ENCODE data around the gene JMJD8. TPM values are rescaled to one million over a fixed set of nuclear protein-coding genes. Genes with fewer than 3 reads are reported as not detected.

The JMJD8 gene
- total and polyA plus RNA-seq, 9 of the 15 experiments (the other 6 are each of a cell fraction or from before 2014, with no cell fraction given), result 1.2 to 50.6 (median 29.3) TPM

- FAIRE-seq (peak; percentile 96), ATAC-seq (peak; percentile 57), DNase-seq (ENCODE audit: extremely low read depth in 1 of 4, low spot score in 3 of 4) (peak; percentile 62 to 91 (median 74))
- H3K27ac ChIP-seq (ENCODE audit: extremely low read depth, low read depth, low read length), result peak overlapping the region; percentile 97
- H4K20me1 ChIP-seq (replicated peaks; ENCODE audit: control insufficient read depth, insufficient read depth, low read length), result no peaks in the 10 kb centered on the region; the same call in 1 of the 2 replicates
- ChIA-PET POLR2A (interaction anchor here (0.5 to 2.3 kb wide), 14 partner anchors 8 to 1089 kb away, joined by 3 to 16 read pairs (median 3); no protein-coding TSS in a partner anchor), CTCF (ENCODE audit: low intra/inter-chr PET ratio) (no interaction called here)
- H3K36me3 ChIP-seq (ENCODE audit: control insufficient read depth, insufficient read depth, low read length), result peaks cover 31% of the 10 kb centered on the region; the same call in 2 of the 3 replicates
- H3K9ac ChIP-seq (ENCODE audit: insufficient read depth in 1 of 2, low read depth in 2 of 2, low read length in 2 of 2), result peak overlapping the region; percentile 96 to 99
- H3K4me3 ChIP-seq, result peak overlapping the region; percentile 100
- 0% methylated on average over 18 of the region's 38 CpGs for WGBS (ENCODE audit: insufficient coverage, low coverage, missing lambda C conversion rate)
- peaks cover 3% of the 10 kb centered on the region for H3K9me1 ChIP-seq (ENCODE audit: control insufficient read depth, insufficient read depth, low read length)
- H3K9me3 ChIP-seq (replicated peaks; ENCODE audit: control insufficient read depth, insufficient read depth, low read depth, low read length), result no peaks in the 10 kb centered on the region
- in situ Hi-C loops (cut with MboI), result no loop called here
- intact Hi-C loops (cut with micrococcal nuclease), result no loop called here
- peak overlapping the region; percentile 90 for H3K4me2 ChIP-seq (ENCODE audit: insufficient read depth, low read length)
- no TSS peak for BruUV-seq (replicated peaks)
- H3K79me2 ChIP-seq (ENCODE audit: control insufficient read depth, insufficient read depth, low read length), result peaks cover 54% of the 10 kb centered on the region
- peaks cover 17 to 99% of the 10 kb centered on the region in 2 experiments; a peak in 4 of 5 replicates for H3K4me1 ChIP-seq (replicated peaks in 1 of 2; ENCODE audit: control insufficient read depth in 2 of 2, insufficient read depth in 2 of 2, low read length in 2 of 2)
- H2AFZ ChIP-seq (ENCODE audit: low read depth, low read length), result peak overlapping the region; percentile 91
- H3K27me3 ChIP-seq (ENCODE audit: control insufficient read depth in 2 of 2, insufficient read depth in 2 of 2, low read length in 2 of 2), result no peaks in the 10 kb centered on the region
- peak; percentile 47 to 82; a peak in 3 of 4 replicates for TF ChIP-seq MNT (conservative IDR thresholded peaks at IDR 0.05)
- TF ChIP-seq MAX (CRISPR knock-in tag; IDR thresholded peaks at IDR 0.05), result peak; percentile 52; the same call in 1 of the 2 replicates
- TF ChIP-seq KLF10 (CRISPR knock-in tag; IDR thresholded peaks at IDR 0.05), result no peak
- TF ChIP-seq SOX6 (IDR thresholded peaks at IDR 0.05), result no peak
- no peak for TF ChIP-seq NFE2 (IDR thresholded peaks at IDR 0.05; ENCODE audit: low read depth)
- no peak for TF ChIP-seq ATF4 (CRISPR knock-in tag; IDR thresholded peaks at IDR 0.05)
- no peak for TF ChIP-seq RBM17 (IDR thresholded peaks at IDR 0.05; ENCODE audit: borderline replicate concordance, low read depth, low read length)
- TF ChIP-seq NONO (IDR thresholded peaks at IDR 0.05; ENCODE audit: low read depth in 2 of 2, low read length in 1 of 2), result no peak
- TF ChIP-seq CHCHD3 (CRISPR knock-in tag; IDR thresholded peaks at IDR 0.05), result no peak
- no peak for TF ChIP-seq MLLT1 (IDR thresholded peaks at IDR 0.05)
- no peak for TF ChIP-seq EWSR1 (IDR thresholded peaks at IDR 0.05; ENCODE audit: borderline replicate concordance, low read depth, partially characterized antibody)
- no peak for TF ChIP-seq HINFP (tag; conservative IDR thresholded peaks at IDR 0.05; ENCODE audit: low read depth)
- TF ChIP-seq THAP7 (CRISPR knock-in tag; IDR thresholded peaks at IDR 0.05), result no peak
- peak in 1 of 3 experiments; percentile 82 for TF ChIP-seq YY1 (IDR thresholded peaks at IDR 0.05; ENCODE audit: borderline replicate concordance in 1 of 3, control insufficient read depth in 1 of 3, extremely low read depth in 1 of 3, insufficient read depth in 3 of 3, insufficient read length in 1 of 3, insufficient replicate concordance in 2 of 3, low read depth in 1 of 3, low read length in 2 of 3)
Measured at GRCh38 chr16:720447-720989, 36.4 kb upstream of the JMJD8 start.

All from K562 (cell line).